Hematopoietic multipotent progenitor cell (in vitro differentiated cells): Measurements from ENCODE around the gene KLK1. TPM values are rescaled to one million over a fixed set of nuclear protein-coding genes. Genes with fewer than 3 reads are reported as not detected.
"Not testable (repeated sequence)": the region's sequence is repeated elsewhere in the genome, so short reads cannot be mapped to it uniquely, and the experiment has no call there.

Experiments
- DNase-seq, 3 donors: peaks; one replicate each; pipeline ENCODE4 v3.0.0-alpha.2; 2011 to 2015; ENCODE audit warnings: low read depth in 2 of 3, low spot score in 2 of 3
- small RNA-seq: library from RNA; depleted of rRNA; stranded (forward); fragments of <200 nt; gene quantifications from one replicate; pipeline ENCODE3, GENCODE V24; 2012
- total RNA-seq: library from RNA; depleted of rRNA; stranded (reverse); fragments of >200 nt; gene quantifications from one replicate; pipeline ENCODE4 v1.2.3, GENCODE V29; 2012

KLK1 gene
- total RNA-seq, 1 donor, result not detected

DNA sequence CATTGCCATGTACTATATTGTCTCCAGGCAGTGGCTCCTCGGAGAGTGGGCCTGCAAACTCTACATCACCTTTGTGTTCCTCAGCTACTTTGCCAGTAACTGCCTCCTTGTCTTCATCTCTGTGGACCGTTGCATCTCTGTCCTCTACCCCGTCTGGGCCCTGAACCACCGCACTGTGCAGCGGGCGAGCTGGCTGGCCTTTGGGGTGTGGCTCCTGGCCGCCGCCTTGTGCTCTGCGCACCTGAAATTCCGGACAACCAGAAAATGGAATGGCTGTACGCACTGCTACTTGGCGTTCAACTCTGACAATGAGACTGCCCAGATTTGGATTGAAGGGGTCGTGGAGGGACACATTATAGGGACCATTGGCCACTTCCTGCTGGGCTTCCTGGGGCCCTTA, 52.7 kb downstream of the KLK1 start:
- DNase-seq, result no peak

DNA sequence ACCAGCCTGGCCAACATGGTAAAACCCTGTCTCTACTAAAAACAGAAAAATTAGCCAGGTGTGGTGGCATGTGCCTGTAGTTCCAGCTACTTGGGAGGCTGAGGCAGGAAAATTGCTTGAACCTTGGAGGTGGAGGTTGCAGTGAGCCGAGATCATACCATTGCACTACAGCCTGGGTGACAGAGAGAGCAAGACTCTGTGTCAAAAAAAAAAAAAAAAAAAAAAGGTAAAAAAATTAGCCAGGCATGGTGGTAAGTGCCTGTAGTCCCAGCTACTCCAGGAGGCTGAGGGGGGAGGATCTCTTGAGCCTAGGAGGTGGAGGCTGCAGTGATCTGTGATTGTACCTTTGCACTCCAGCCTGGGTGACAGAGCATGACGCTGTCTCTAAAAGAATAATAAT, 53.4 kb downstream of the KLK1 start, which contains the start of gene GPR32:
Gene GPR32 (plus strand): TSS at position 301 of the 400 bp plus-strand sequence. CDS start 137 bp downstream, outside the sequence.
- DNase-seq, result not testable (repeated sequence)

Small RNA genes lying within 50 kb of the gene (small RNA-seq; reads per million reads assigned to genes)
- gene SNORD88A (73.0 reads per million, percentile 97 among the genes with 10 or more reads in this experiment), gene SNORD88B (not detected), gene SNORD88C (not detected)

Other genes with a start within 250 kb of the KLK1 start
- gene SYT3, start 183.9 kb downstream of the KLK1 start, total RNA-seq, result 0.81 TPM
- gene C19orf81, start 174.3 kb downstream of the KLK1 start, total RNA-seq, result 1.6 TPM
- 6.2 TPM for gene SHANK1, start 104.0 kb downstream of the KLK1 start, total RNA-seq
- gene CLEC11A, start 100.4 kb downstream of the KLK1 start, total RNA-seq, result 64.4 TPM
- 0.27 TPM for gene GPR32, start 53.3 kb downstream of the KLK1 start, total RNA-seq
- not detected for gene ACP4, start 33.4 kb downstream of the KLK1 start, total RNA-seq
- gene KLK15, start 9.8 kb upstream of the KLK1 start, total RNA-seq, result not detected
- gene KLK3, start 31.1 kb upstream of the KLK1 start, total RNA-seq, result under 0.01 TPM
- gene KLK2, start 49.7 kb upstream of the KLK1 start, total RNA-seq, result not detected
- not detected for gene KLK4, start 87.6 kb upstream of the KLK1 start, total RNA-seq
- gene KLK5, start 129.3 kb upstream of the KLK1 start, total RNA-seq, result not detected
- gene KLK6, start 145.8 kb upstream of the KLK1 start, total RNA-seq, result not detected
- not detected for gene KLK7, start 160.1 kb upstream of the KLK1 start, total RNA-seq
- not detected for gene KLK8, start 177.8 kb upstream of the KLK1 start, total RNA-seq
- not detected for gene KLK10, start 195.9 kb upstream of the KLK1 start, total RNA-seq
- gene KLK11, start 202.8 kb upstream of the KLK1 start, total RNA-seq, result not detected
- not detected for gene KLK12, start 211.2 kb upstream of the KLK1 start, total RNA-seq
- gene KLK13, start 241.3 kb upstream of the KLK1 start, total RNA-seq, result not detected